PC-9 (cell line): ENCODE results near the gene NOS1AP.

Experiments used
- CTCF ChIP-seq: fragments of 200-600 bp; sonication (generic); conservative IDR thresholded peaks from 2 replicates; pipeline ENCODE4 v1.6.1; 2017; ENCODE audit warnings: mixed run types, antibody characterized with exemption, mild to moderate bottlenecking, moderate library complexity
- EZH2 ChIP-seq: fragments of 200-600 bp; sonication (generic); IDR thresholded peaks from 2 replicates; pipeline ENCODE4 v1.8.0; 2017; ENCODE audit warnings: antibody characterized with exemption, low read depth

- no peak for TF ChIP-seq CTCF
- TF ChIP-seq EZH2 = no peak
These were observed 4.5 kb upstream of the NOS1AP start for GRCh38 chr1:162065016-162065415.
